Effector memory CD8-positive, alpha-beta T cell (primary cell): Measurements from ENCODE around the gene AHR.
A peak's percentile ranks its signal among the peaks of the same experiment; 100 is the strongest.

ENCODE experiments used
- ATAC-seq: fragments of 150-1000 bp; cut with Tn5 transposase; replicated peaks from 2 replicates; pipeline ENCODE4 v1.10.0; 2021; ENCODE audit warnings: mild to moderate bottlenecking, moderate library complexity
- DNase-seq, 3 experiments: peaks; one replicate each; pipeline ENCODE4 v3.0.0; 2021
- H3K27ac Mint-ChIP-seq, 2 donors: one replicate each; pipeline ENCODE4 v1.8.0; 2022; ENCODE audit warnings: mild to moderate bottlenecking in 2 of 2, mixed read lengths in 2 of 2, moderate library complexity in 2 of 2
- H3K27me3 Mint-ChIP-seq, 2 donors: one replicate each; pipeline ENCODE4 v1.8.0; 2022; ENCODE audit warnings: mixed read lengths in 2 of 2
- H3K36me3 Mint-ChIP-seq: one replicate; pipeline ENCODE4 v1.8.0; 2022; ENCODE audit warnings: mild to moderate bottlenecking, moderate library complexity, mixed read lengths; ENCODE audit not compliant: insufficient read depth
- H3K4me1 Mint-ChIP-seq, 2 donors: one replicate each; pipeline ENCODE4 v1.8.0; 2022; ENCODE audit warnings: low read depth in 2 of 2, mixed read lengths in 2 of 2
- H3K4me3 Mint-ChIP-seq, 2 donors: one replicate each; pipeline ENCODE4 v1.8.0; 2022; ENCODE audit warnings: mild to moderate bottlenecking in 2 of 2, mixed read lengths in 2 of 2, moderate library complexity in 2 of 2
- H3K9me3 Mint-ChIP-seq, 2 donors: one replicate each; pipeline ENCODE4 v1.8.0; 2022; ENCODE audit warnings: mixed read lengths in 2 of 2

The AHR gene

GRCh38 chr7:17311194-17311593, 12.7 kb downstream of the AHR start:
- peaks cover 4% of the 10 kb centered on the region in 2 donors for H3K4me1 Mint-ChIP-seq
- H3K9me3 Mint-ChIP-seq = no peaks in the 10 kb centered on the region
- H3K27ac Mint-ChIP-seq = no peak overlapping the region
- ATAC-seq (no peak), DNase-seq (no peak)
- peaks cover 20% of the 10 kb centered on the region for H3K36me3 Mint-ChIP-seq
- no peaks in the 10 kb centered on the region for H3K27me3 Mint-ChIP-seq
- no peak overlapping the region for H3K4me3 Mint-ChIP-seq

- no peak overlapping the region for H3K27ac Mint-ChIP-seq
- no peaks in the 10 kb centered on the region for H3K9me3 Mint-ChIP-seq
- no peaks in the 10 kb centered on the region for H3K27me3 Mint-ChIP-seq
- H3K4me1 Mint-ChIP-seq = peaks cover 4% of the 10 kb centered on the region in 2 donors
- H3K36me3 Mint-ChIP-seq = peaks cover 24% of the 10 kb centered on the region
- no peak for DNase-seq
- H3K4me3 Mint-ChIP-seq = no peak overlapping the region
- ATAC-seq = no peak
Observed at GRCh38 chr7:17311952-17312351, 13.5 kb downstream of the AHR start.

GRCh38 chr7:17312641-17313040, 14.2 kb downstream of the AHR start:
- H3K36me3 Mint-ChIP-seq = peaks cover 24% of the 10 kb centered on the region
- no peak for ATAC-seq

GRCh38 chr7:17313194-17313593, 14.7 kb downstream of the AHR start:
- ATAC-seq (no peak), DNase-seq (no peak)
- Mint-ChIP-seq H3K4me3 (no peak overlapping the region), H3K36me3 (peaks cover 24% of the 10 kb centered on the region), H3K27me3 (no peaks in the 10 kb centered on the region), H3K4me1 (peaks cover 4% of the 10 kb centered on the region in 2 donors), H3K27ac (no peak overlapping the region), H3K9me3 (no peaks in the 10 kb centered on the region)

More at GRCh38 chr7:17312641-17313040, 14.2 kb downstream of the AHR start:
- no peaks in the 10 kb centered on the region for H3K9me3 Mint-ChIP-seq
- no peak overlapping the region for H3K4me3 Mint-ChIP-seq
- no peak overlapping the region for H3K27ac Mint-ChIP-seq
- H3K27me3 Mint-ChIP-seq = no peaks in the 10 kb centered on the region
- no peak for DNase-seq
- peaks cover 4% of the 10 kb centered on the region in 2 donors for H3K4me1 Mint-ChIP-seq

- H3K4me1 Mint-ChIP-seq = peaks cover 4 to 7% of the 10 kb centered on the region in 2 donors
- DNase-seq = no peak
- peaks cover 24% of the 10 kb centered on the region for H3K36me3 Mint-ChIP-seq
- H3K4me3 Mint-ChIP-seq = no peak overlapping the region
- no peak for ATAC-seq
- no peak overlapping the region for H3K27ac Mint-ChIP-seq
- no peaks in the 10 kb centered on the region for H3K27me3 Mint-ChIP-seq
- H3K9me3 Mint-ChIP-seq = no peaks in the 10 kb centered on the region
Observed at GRCh38 chr7:17315974-17316373, 17.5 kb downstream of the AHR start.

- no peak for DNase-seq
- Mint-ChIP-seq H3K27me3 (no peaks in the 10 kb centered on the region), H3K4me3 (no peak overlapping the region), H3K36me3 (peaks cover 25% of the 10 kb centered on the region), H3K27ac (peak overlapping the region in 1 of 2 donors; percentile 29), H3K4me1 (peaks cover 4 to 8% of the 10 kb centered on the region in 2 donors), H3K9me3 (no peaks in the 10 kb centered on the region)
- no peak for ATAC-seq
Observed at GRCh38 chr7:17318146-17318545, 19.7 kb downstream of the AHR start.

GRCh38 chr7:17319164-17320101, 21.0 kb downstream of the AHR start:
- H3K4me3 Mint-ChIP-seq = no peak overlapping the region
- peaks cover 33% of the 10 kb centered on the region for H3K36me3 Mint-ChIP-seq
- H3K27me3 Mint-ChIP-seq = no peaks in the 10 kb centered on the region
- peaks cover 4 to 7% of the 10 kb centered on the region in 2 donors for H3K4me1 Mint-ChIP-seq
- no peak overlapping the region for H3K27ac Mint-ChIP-seq
- DNase-seq (no peak), ATAC-seq (no peak)
- H3K9me3 Mint-ChIP-seq = no peaks in the 10 kb centered on the region

- Mint-ChIP-seq H3K4me1 (peaks cover 4 to 7% of the 10 kb centered on the region in 2 donors), H3K9me3 (no peaks in the 10 kb centered on the region), H3K27ac (no peak overlapping the region), H3K36me3 (peaks cover 39% of the 10 kb centered on the region), H3K27me3 (no peaks in the 10 kb centered on the region), H3K4me3 (no peak overlapping the region)
- DNase-seq (no peak), ATAC-seq (no peak)
Observed at GRCh38 chr7:17320102-17320497, 21.6 kb downstream of the AHR start.

GRCh38 chr7:17320657-17321056, 22.2 kb downstream of the AHR start:
- Mint-ChIP-seq H3K4me1 (peaks cover 9 to 12% of the 10 kb centered on the region in 2 donors), H3K9me3 (no peaks in the 10 kb centered on the region), H3K4me3 (no peak overlapping the region), H3K36me3 (peaks cover 44% of the 10 kb centered on the region), H3K27ac (no peak overlapping the region), H3K27me3 (no peaks in the 10 kb centered on the region)
- DNase-seq = no peak
- no peak for ATAC-seq

GRCh38 chr7:17325364-17325763, 26.9 kb downstream of the AHR start:
- H3K27ac Mint-ChIP-seq = peak overlapping the region in 1 of 2 donors; percentile 59
- DNase-seq (no peak), ATAC-seq (no peak)
- no peaks in the 10 kb centered on the region for H3K9me3 Mint-ChIP-seq
- peaks cover 7 to 16% of the 10 kb centered on the region in 2 donors for H3K4me1 Mint-ChIP-seq
- no peak overlapping the region for H3K4me3 Mint-ChIP-seq
- H3K36me3 Mint-ChIP-seq = peaks cover 39% of the 10 kb centered on the region
- H3K27me3 Mint-ChIP-seq = no peaks in the 10 kb centered on the region

GRCh38 chr7:17326378-17326777, 27.9 kb downstream of the AHR start:
- no peak overlapping the region for H3K4me3 Mint-ChIP-seq
- H3K9me3 Mint-ChIP-seq = no peaks in the 10 kb centered on the region
- H3K27me3 Mint-ChIP-seq = no peaks in the 10 kb centered on the region
- peaks cover 46% of the 10 kb centered on the region for H3K36me3 Mint-ChIP-seq
- DNase-seq (no peak), ATAC-seq (no peak)
- no peak overlapping the region for H3K27ac Mint-ChIP-seq
- peaks cover 7 to 9% of the 10 kb centered on the region in 2 donors for H3K4me1 Mint-ChIP-seq

- DNase-seq = no peak
- Mint-ChIP-seq H3K4me3 (no peak overlapping the region), H3K27ac (no peak overlapping the region), H3K4me1 (peaks cover 7 to 9% of the 10 kb centered on the region in 2 donors), H3K9me3 (no peaks in the 10 kb centered on the region), H3K36me3 (peaks cover 48% of the 10 kb centered on the region), H3K27me3 (no peaks in the 10 kb centered on the region)
- no peak for ATAC-seq
Observed at GRCh38 chr7:17328641-17329040, 30.2 kb downstream of the AHR start.

GRCh38 chr7:17329440-17329839, 31.0 kb downstream of the AHR start:
- DNase-seq (no peak), ATAC-seq (no peak)
- H3K27ac Mint-ChIP-seq = peak overlapping the region in 1 of 2 donors; percentile 33
- no peak overlapping the region for H3K4me3 Mint-ChIP-seq
- no peaks in the 10 kb centered on the region for H3K27me3 Mint-ChIP-seq
- H3K9me3 Mint-ChIP-seq = no peaks in the 10 kb centered on the region
- H3K36me3 Mint-ChIP-seq = peaks cover 51% of the 10 kb centered on the region
- peaks cover 7 to 9% of the 10 kb centered on the region in 2 donors for H3K4me1 Mint-ChIP-seq

- Mint-ChIP-seq H3K27me3 (no peaks in the 10 kb centered on the region), H3K9me3 (no peaks in the 10 kb centered on the region), H3K4me3 (no peak overlapping the region), H3K4me1 (peaks cover 0 to 3% of the 10 kb centered on the region in 2 donors), H3K27ac (no peak overlapping the region), H3K36me3 (peaks cover 57% of the 10 kb centered on the region)
- no peak for ATAC-seq
- no peak for DNase-seq
Observed at GRCh38 chr7:17331891-17332501, 33.5 kb downstream of the AHR start.
